ENCODE measurements around the gene PRKCZ.
A peak's percentile ranks its signal among the peaks of the same experiment; 100 is the strongest.

PRKCZ gene

DNA sequence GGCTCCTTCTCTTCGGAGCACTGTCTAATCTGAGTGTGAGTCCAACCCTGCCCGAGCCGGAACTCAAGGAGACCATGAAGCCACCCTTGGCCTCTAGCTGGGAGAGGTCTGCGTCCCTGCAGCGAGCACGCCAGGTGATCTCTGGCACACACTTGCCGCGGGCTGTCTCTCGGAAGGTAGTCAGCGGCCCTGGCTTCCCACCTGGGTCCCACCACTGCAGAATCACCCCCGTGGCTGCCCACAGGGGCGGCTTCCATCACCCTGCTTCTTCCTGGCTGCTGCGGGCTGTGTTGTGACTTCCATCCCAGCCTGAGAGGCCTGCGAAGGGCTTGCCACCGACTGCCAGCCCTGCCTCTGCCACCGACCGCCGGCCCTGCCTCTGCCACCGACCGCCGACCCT is 127.3 kb downstream of the PRKCZ start:
- Histone ChIP-seq H3K4me2 (ENCODE audit: low read length) (no peak overlapping the region), H4K8ac (ENCODE audit: low read depth, low read length) (no peak overlapping the region), H3K79me1 (ENCODE audit: low read length) (no peaks in the 10 kb centered on the region), H4K12ac (ENCODE audit: low read depth, low read length) (no peak overlapping the region), H3K14ac (ENCODE audit: low read length) (no peak overlapping the region), H4K91ac (ENCODE audit: low read depth, low read length) (no peak overlapping the region), H3K79me2 (ENCODE audit: control insufficient read depth, insufficient read depth, low read length, poor library complexity) (no peaks in the 10 kb centered on the region), H3K9ac (ENCODE audit: low read length) (no peak overlapping the region), H3K4me3 (ENCODE audit: low read depth, low read length) (no peak overlapping the region), H2BK12ac (ENCODE audit: low read length) (no peak overlapping the region), H3K9me3 (ENCODE audit: insufficient read depth, low read depth, low read length) (peaks cover 8% of the 10 kb centered on the region), H3K27ac (ENCODE audit: low read depth, low read length) (no peak overlapping the region), H3K4ac (ENCODE audit: low read depth, low read length) (no peak overlapping the region), H2AK5ac (ENCODE audit: low read length) (no peak overlapping the region), H3K4me1 (ENCODE audit: control insufficient read depth in 1 of 2, insufficient read depth in 2 of 2, low read length in 2 of 2) (no peaks in the 10 kb centered on the region), H2AFZ (ENCODE audit: insufficient read depth, low read length, poor library complexity) (no peak overlapping the region), H3K36me3 (ENCODE audit: control insufficient read depth in 1 of 2, insufficient read depth in 2 of 2, low read length in 2 of 2) (peaks cover 84% of the 10 kb centered on the region in 2 experiments), H3K18ac (ENCODE audit: low read length) (no peak overlapping the region), H2BK5ac (ENCODE audit: low read depth, low read length, poor library complexity) (no peak overlapping the region), H3K23ac (ENCODE audit: low read length) (no peak overlapping the region), H2BK120ac (ENCODE audit: insufficient read depth, low read length, poor library complexity) (no peak overlapping the region), H3K27me3 (ENCODE audit: insufficient read depth, low read length) (no peaks in the 10 kb centered on the region)
- no CpG with 5 or more reads among the region's 21 CpGs for WGBS (ENCODE audit: extremely low coverage, insufficient coverage, insufficient read length)
- no peak for DNase-seq

DNA sequence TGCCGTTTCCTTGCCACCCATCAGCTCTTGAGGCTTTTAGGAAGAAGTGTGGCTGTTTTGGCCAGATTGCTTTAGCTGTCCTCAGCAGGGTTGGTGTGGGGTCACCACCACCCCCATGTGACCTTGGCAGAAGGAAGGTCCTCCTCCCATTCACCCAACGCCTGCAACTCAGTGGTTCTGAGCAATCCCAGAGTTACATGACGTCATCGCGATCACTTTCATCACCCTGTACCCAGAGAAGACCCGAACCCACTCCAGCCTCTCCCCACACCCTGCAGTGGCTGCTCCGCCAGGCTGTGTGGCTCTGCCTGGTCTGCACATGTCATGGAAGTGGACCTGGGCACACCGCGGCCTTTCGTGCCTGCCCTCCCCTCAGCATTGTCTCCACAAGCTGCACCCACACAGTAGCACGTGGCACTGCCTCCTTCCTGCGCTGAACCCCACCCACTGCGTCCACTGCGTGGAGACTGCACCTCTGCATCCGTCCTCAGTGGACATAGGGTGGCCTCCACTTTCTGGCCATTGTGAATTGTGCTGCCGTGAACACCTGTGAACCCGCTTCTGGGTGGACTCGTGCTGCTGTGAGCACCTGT is 127.8 kb downstream of the PRKCZ start:
- Histone ChIP-seq H3K79me2 (ENCODE audit: control insufficient read depth, insufficient read depth, low read length, poor library complexity) (no peaks in the 10 kb centered on the region), H3K27me3 (ENCODE audit: insufficient read depth, low read length) (no peaks in the 10 kb centered on the region), H2AFZ (ENCODE audit: insufficient read depth, low read length, poor library complexity) (no peak overlapping the region), H3K27ac (ENCODE audit: low read depth, low read length) (no peak overlapping the region), H3K36me3 (ENCODE audit: control insufficient read depth in 1 of 2, insufficient read depth in 2 of 2, low read length in 2 of 2) (peaks cover 81 to 82% of the 10 kb centered on the region in 2 experiments), H2BK5ac (ENCODE audit: low read depth, low read length, poor library complexity) (no peak overlapping the region), H3K9ac (ENCODE audit: low read length) (no peak overlapping the region), H3K4me1 (ENCODE audit: control insufficient read depth in 1 of 2, insufficient read depth in 2 of 2, low read length in 2 of 2) (no peaks in the 10 kb centered on the region), H3K4me2 (ENCODE audit: low read length) (no peak overlapping the region), H2BK120ac (ENCODE audit: insufficient read depth, low read length, poor library complexity) (no peak overlapping the region), H3K14ac (ENCODE audit: low read length) (no peak overlapping the region), H4K8ac (ENCODE audit: low read depth, low read length) (no peak overlapping the region), H3K79me1 (ENCODE audit: low read length) (no peaks in the 10 kb centered on the region), H3K9me3 (ENCODE audit: insufficient read depth, low read depth, low read length) (peaks cover 6% of the 10 kb centered on the region), H4K91ac (ENCODE audit: low read depth, low read length) (no peak overlapping the region), H4K12ac (ENCODE audit: low read depth, low read length) (no peak overlapping the region), H2AK5ac (ENCODE audit: low read length) (no peak overlapping the region), H3K23ac (ENCODE audit: low read length) (no peak overlapping the region), H3K18ac (ENCODE audit: low read length) (no peak overlapping the region), H2BK12ac (ENCODE audit: low read length) (no peak overlapping the region), H3K4ac (ENCODE audit: low read depth, low read length) (no peak overlapping the region), H3K4me3 (ENCODE audit: low read depth, low read length) (no peak overlapping the region)
- no peak for DNase-seq
- no CpG with 5 or more reads among the region's 18 CpGs for WGBS (ENCODE audit: extremely low coverage, insufficient coverage, insufficient read length)

DNA sequence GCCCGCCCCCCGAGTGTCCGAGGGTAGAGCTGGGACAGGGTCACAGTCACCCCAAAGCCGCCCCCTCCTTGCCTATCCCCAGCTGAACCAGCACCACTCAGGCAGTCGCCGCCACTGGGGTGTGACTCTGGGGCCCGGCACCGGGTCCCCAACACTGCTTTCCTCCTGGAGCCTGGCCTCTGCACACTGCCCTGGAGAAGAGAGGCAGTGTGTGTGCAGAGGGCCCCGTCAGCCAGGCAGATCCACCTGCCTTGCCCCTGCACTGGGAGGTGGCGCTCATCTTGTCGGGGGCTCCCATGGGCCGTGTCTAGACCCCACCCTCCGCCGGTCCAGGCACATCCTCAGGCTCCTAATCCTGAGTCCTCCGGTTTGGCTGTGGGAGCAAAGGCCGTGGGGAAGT is 128.7 kb downstream of the PRKCZ start:
- H4K91ac ChIP-seq (ENCODE audit: low read depth, low read length) = no peak overlapping the region
- no CpG with 5 or more reads among the region's 16 CpGs for WGBS (ENCODE audit: extremely low coverage, insufficient coverage, insufficient read length)
- peaks cover 78 to 82% of the 10 kb centered on the region in 2 experiments for H3K36me3 ChIP-seq (ENCODE audit: control insufficient read depth in 1 of 2, insufficient read depth in 2 of 2, low read length in 2 of 2)
- no peak overlapping the region for H2AFZ ChIP-seq (ENCODE audit: insufficient read depth, low read length, poor library complexity)
- no peaks in the 10 kb centered on the region for H3K4me1 ChIP-seq (ENCODE audit: control insufficient read depth in 1 of 2, insufficient read depth in 2 of 2, low read length in 2 of 2)
- H3K4me2 ChIP-seq (ENCODE audit: low read length) = no peak overlapping the region
- H2AK5ac ChIP-seq (ENCODE audit: low read length) = no peak overlapping the region
- no peak overlapping the region for H3K4me3 ChIP-seq (ENCODE audit: low read depth, low read length)
- peaks cover 6% of the 10 kb centered on the region for H3K9me3 ChIP-seq (ENCODE audit: insufficient read depth, low read depth, low read length)
- no peak overlapping the region for H3K27ac ChIP-seq (ENCODE audit: low read depth, low read length)
- no peak overlapping the region for H2BK12ac ChIP-seq (ENCODE audit: low read length)
- no peaks in the 10 kb centered on the region for H3K79me1 ChIP-seq (ENCODE audit: low read length)
- H3K9ac ChIP-seq (ENCODE audit: low read length) = no peak overlapping the region
- no peaks in the 10 kb centered on the region for H3K79me2 ChIP-seq (ENCODE audit: control insufficient read depth, insufficient read depth, low read length, poor library complexity)
- H2BK120ac ChIP-seq (ENCODE audit: insufficient read depth, low read length, poor library complexity) = no peak overlapping the region
- H4K8ac ChIP-seq (ENCODE audit: low read depth, low read length) = no peak overlapping the region
- H3K27me3 ChIP-seq (ENCODE audit: insufficient read depth, low read length) = no peaks in the 10 kb centered on the region
- H4K12ac ChIP-seq (ENCODE audit: low read depth, low read length) = no peak overlapping the region
- no peak overlapping the region for H2BK5ac ChIP-seq (ENCODE audit: low read depth, low read length, poor library complexity)
- no peak overlapping the region for H3K18ac ChIP-seq (ENCODE audit: low read length)
- H3K14ac ChIP-seq (ENCODE audit: low read length) = no peak overlapping the region
- H3K4ac ChIP-seq (ENCODE audit: low read depth, low read length) = no peak overlapping the region
- no peak for DNase-seq
- no peak overlapping the region for H3K23ac ChIP-seq (ENCODE audit: low read length)

DNA sequence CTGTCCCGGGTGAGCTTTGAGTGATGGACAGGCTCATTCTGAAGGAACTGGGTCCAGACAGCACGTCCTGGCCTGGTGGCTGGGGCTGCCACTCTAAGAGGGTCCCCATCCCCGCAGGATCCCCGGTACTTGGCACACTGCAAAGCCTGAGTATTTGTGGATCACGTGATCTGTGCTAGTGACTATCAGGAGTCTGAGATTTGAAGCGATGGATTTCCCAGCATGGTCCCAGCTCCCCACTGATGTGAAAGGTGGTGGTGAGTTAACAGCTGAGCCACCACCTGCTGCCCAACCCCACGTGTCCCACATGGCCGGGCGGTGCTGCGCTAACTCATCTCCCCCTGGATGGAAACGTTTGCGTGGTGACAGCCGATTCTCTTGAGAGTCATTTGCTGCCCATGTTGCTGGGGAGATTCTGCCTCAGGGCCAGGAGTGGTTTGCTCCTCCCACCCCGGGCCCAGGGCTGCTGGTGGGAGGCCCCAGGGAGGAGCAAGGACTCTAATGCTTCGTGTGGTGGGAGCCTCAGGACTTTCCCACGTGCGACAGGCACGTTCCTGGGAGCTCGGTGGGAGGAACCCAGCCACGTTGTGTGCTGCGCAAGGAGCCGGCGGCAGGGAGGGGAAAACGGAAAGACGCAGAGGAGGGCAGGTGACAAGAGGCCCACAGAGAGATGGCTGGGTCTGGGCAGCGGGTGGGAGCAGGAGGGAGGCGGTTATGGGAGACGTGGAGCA is 129.2 kb downstream of the PRKCZ start:
- H2BK12ac ChIP-seq (ENCODE audit: low read length) = no peak overlapping the region
- H2BK120ac ChIP-seq (ENCODE audit: insufficient read depth, low read length, poor library complexity) = no peak overlapping the region
- DNase-seq = peak; percentile 79 to 85
- no peak overlapping the region for H3K4me2 ChIP-seq (ENCODE audit: low read length)
- H2BK5ac ChIP-seq (ENCODE audit: low read depth, low read length, poor library complexity) = no peak overlapping the region
- H4K91ac ChIP-seq (ENCODE audit: low read depth, low read length) = no peak overlapping the region
- no peak overlapping the region for H2AFZ ChIP-seq (ENCODE audit: insufficient read depth, low read length, poor library complexity)
- H4K8ac ChIP-seq (ENCODE audit: low read depth, low read length) = no peak overlapping the region
- H3K79me2 ChIP-seq (ENCODE audit: control insufficient read depth, insufficient read depth, low read length, poor library complexity) = no peaks in the 10 kb centered on the region
- H3K4me1 ChIP-seq (ENCODE audit: control insufficient read depth in 1 of 2, insufficient read depth in 2 of 2, low read length in 2 of 2) = no peaks in the 10 kb centered on the region
- H3K79me1 ChIP-seq (ENCODE audit: low read length) = no peaks in the 10 kb centered on the region
- no CpG with 5 or more reads among the region's 28 CpGs for WGBS (ENCODE audit: extremely low coverage, insufficient coverage, insufficient read length)
- H3K9ac ChIP-seq (ENCODE audit: low read length) = no peak overlapping the region
- H4K12ac ChIP-seq (ENCODE audit: low read depth, low read length) = no peak overlapping the region
- H3K23ac ChIP-seq (ENCODE audit: low read length) = no peak overlapping the region
- peaks cover 77 to 83% of the 10 kb centered on the region in 2 experiments for H3K36me3 ChIP-seq (ENCODE audit: control insufficient read depth in 1 of 2, insufficient read depth in 2 of 2, low read length in 2 of 2)
- H3K4me3 ChIP-seq (ENCODE audit: low read depth, low read length) = no peak overlapping the region
- peaks cover 6% of the 10 kb centered on the region for H3K9me3 ChIP-seq (ENCODE audit: insufficient read depth, low read depth, low read length)
- H3K14ac ChIP-seq (ENCODE audit: low read length) = no peak overlapping the region
- no peak overlapping the region for H3K18ac ChIP-seq (ENCODE audit: low read length)
- no peak overlapping the region for H3K4ac ChIP-seq (ENCODE audit: low read depth, low read length)
- H3K27ac ChIP-seq (ENCODE audit: low read depth, low read length) = no peak overlapping the region
- H3K27me3 ChIP-seq (ENCODE audit: insufficient read depth, low read length) = no peaks in the 10 kb centered on the region
- no peak overlapping the region for H2AK5ac ChIP-seq (ENCODE audit: low read length)
